HUES48 (cell line): ENCODE measurements around the gene PREX1.

ENCODE experiments used
- H3K27ac ChIP-seq: one replicate; pipeline ENCODE4 v1.7.0; 2013; ENCODE audit warnings: low read depth, low read length, inconsistent platforms
- H3K27me3 ChIP-seq: 2 replicates; pipeline ENCODE4 v1.6.1; 2013; ENCODE audit warnings: mild to moderate bottlenecking, low read length; ENCODE audit not compliant: control insufficient read depth, insufficient read depth
- H3K36me3 ChIP-seq: 2 replicates; pipeline ENCODE4 v1.6.1; 2013; ENCODE audit warnings: low read length; ENCODE audit not compliant: control insufficient read depth, insufficient read depth
- H3K4me1 ChIP-seq: 2 replicates; pipeline ENCODE4 v1.6.1; 2013; ENCODE audit warnings: mild to moderate bottlenecking, low read length; ENCODE audit not compliant: control insufficient read depth, insufficient read depth
- H3K4me3 ChIP-seq: 2 replicates; pipeline ENCODE4 v1.5.1; 2013; ENCODE audit warnings: mild to moderate bottlenecking, low read depth, low read length
- H3K9ac ChIP-seq: 2 replicates; pipeline ENCODE4 v1.6.1; 2013; ENCODE audit warnings: mild to moderate bottlenecking, low read depth, low read length, moderate library complexity
- H3K9me3 ChIP-seq: 2 replicates; pipeline ENCODE4 v1.6.1; 2013; ENCODE audit warnings: low read length; ENCODE audit not compliant: control insufficient read depth, insufficient read depth

The PREX1 gene

GRCh38 chr20:48690888-48691287 is 136.9 kb downstream of the PREX1 start:
- Histone ChIP-seq H3K4me3 (no peak overlapping the region), H3K4me1 (no peaks in the 10 kb centered on the region), H3K36me3 (no peaks in the 10 kb centered on the region), H3K9ac (no peak overlapping the region), H3K27ac (no peak overlapping the region), H3K9me3 (no peaks in the 10 kb centered on the region), H3K27me3 (no peaks in the 10 kb centered on the region)

GRCh38 chr20:48689874-48690571 is 137.8 kb downstream of the PREX1 start:
- H3K9ac ChIP-seq: no peak overlapping the region
- H3K27me3 ChIP-seq: no peaks in the 10 kb centered on the region
- no peaks in the 10 kb centered on the region for H3K36me3 ChIP-seq
- H3K4me1 ChIP-seq: no peaks in the 10 kb centered on the region
- H3K27ac ChIP-seq: no peak overlapping the region
- no peaks in the 10 kb centered on the region for H3K9me3 ChIP-seq
- H3K4me3 ChIP-seq: no peak overlapping the region

- H3K9me3 ChIP-seq: no peaks in the 10 kb centered on the region
- no peaks in the 10 kb centered on the region for H3K36me3 ChIP-seq
- H3K27me3 ChIP-seq: no peaks in the 10 kb centered on the region
- no peak overlapping the region for H3K4me3 ChIP-seq
- no peak overlapping the region for H3K9ac ChIP-seq
- H3K27ac ChIP-seq: no peak overlapping the region
- H3K4me1 ChIP-seq: 0 out of 2 replicates have a peak, but pooled peaks cover 4% of the 10 kb centered on the region
Measured at GRCh38 chr20:48689388-48689787, 138.4 kb downstream of the PREX1 start.

- Histone ChIP-seq H3K27me3 (no peaks in the 10 kb centered on the region), H3K36me3 (no peaks in the 10 kb centered on the region), H3K27ac (no peak overlapping the region)
Measured at GRCh38 chr20:48688579-48688978, 139.2 kb downstream of the PREX1 start.

GRCh38 chr20:48687117-48687800 is 140.5 kb downstream of the PREX1 start:
- no peaks in the 10 kb centered on the region for H3K27me3 ChIP-seq
- H3K36me3 ChIP-seq: no peaks in the 10 kb centered on the region
- H3K9ac ChIP-seq: no peak overlapping the region
- H3K4me1 ChIP-seq: peaks cover 20% of the 10 kb centered on the region
- H3K27ac ChIP-seq: no peak overlapping the region
- no peak overlapping the region for H3K4me3 ChIP-seq
- no peaks in the 10 kb centered on the region for H3K9me3 ChIP-seq

More at GRCh38 chr20:48688579-48688978, 139.2 kb downstream of the PREX1 start:
- Histone ChIP-seq H3K9ac (no peak overlapping the region), H3K4me3 (no peak overlapping the region), H3K4me1 (peaks cover 6% of the 10 kb centered on the region; the same call in 1 of the 2 replicates), H3K9me3 (no peaks in the 10 kb centered on the region)

- no peak overlapping the region for H3K9ac ChIP-seq
- no peaks in the 10 kb centered on the region for H3K9me3 ChIP-seq
- no peak overlapping the region for H3K27ac ChIP-seq
- no peaks in the 10 kb centered on the region for H3K27me3 ChIP-seq
- no peaks in the 10 kb centered on the region for H3K36me3 ChIP-seq
- peaks cover 23% of the 10 kb centered on the region for H3K4me1 ChIP-seq
- no peak overlapping the region for H3K4me3 ChIP-seq
Measured at GRCh38 chr20:48686238-48687116, 141.3 kb downstream of the PREX1 start.

GRCh38 chr20:48685300-48685699 is 142.5 kb downstream of the PREX1 start:
- Histone ChIP-seq H3K36me3 (no peaks in the 10 kb centered on the region), H3K4me3 (no peak overlapping the region), H3K27ac (no peak overlapping the region), H3K9me3 (no peaks in the 10 kb centered on the region), H3K9ac (no peak overlapping the region), H3K27me3 (no peaks in the 10 kb centered on the region), H3K4me1 (peaks cover 23% of the 10 kb centered on the region)

- H3K4me1 ChIP-seq: peaks cover 23% of the 10 kb centered on the region
- no peak overlapping the region for H3K9ac ChIP-seq
- H3K36me3 ChIP-seq: no peaks in the 10 kb centered on the region
- H3K4me3 ChIP-seq: no peak overlapping the region
- no peaks in the 10 kb centered on the region for H3K27me3 ChIP-seq
- H3K9me3 ChIP-seq: no peaks in the 10 kb centered on the region
- no peak overlapping the region for H3K27ac ChIP-seq
Measured at GRCh38 chr20:48684501-48685041, 143.2 kb downstream of the PREX1 start.

GRCh38 chr20:48683467-48684175 is 144.2 kb downstream of the PREX1 start:
- H3K27ac ChIP-seq: no peak overlapping the region
- no peaks in the 10 kb centered on the region for H3K9me3 ChIP-seq
- no peak overlapping the region for H3K9ac ChIP-seq
- H3K27me3 ChIP-seq: no peaks in the 10 kb centered on the region
- H3K36me3 ChIP-seq: no peaks in the 10 kb centered on the region
- no peak overlapping the region for H3K4me3 ChIP-seq
- peaks cover 23% of the 10 kb centered on the region for H3K4me1 ChIP-seq
